GM12878 (cell line): ENCODE data around the gene NRN1L. TPM values are rescaled to one million over a fixed set of nuclear protein-coding genes. Genes with fewer than 3 reads are reported as not detected.

ENCODE experiments used
- ATAC-seq: fragments of 200-7000 bp; cut with Tn5 transposase; 3 replicates; pipeline ENCODE4 v1.9.1; 2020; ENCODE audit warnings: mild to moderate bottlenecking, moderate library complexity
- BruUV-seq: library from RNA; stranded (reverse); fragments of 400-500 nt; replicated peaks from 2 replicates; lab custom pipeline; 2021; lab: Mats Ljungman, UMichigan
- CTCF ChIA-PET: fragments of 300-600 bp; sonication (Branson Sonifier 250); formaldehyde crosslinking; extraction: SDS; loops from one replicate; lab custom pipeline; 2021; ENCODE audit warnings: inconsistent platforms; lab: Yijun Ruan, JAX
- POLR2A ChIA-PET: fragments of 350-600 bp; formaldehyde crosslinking; extraction: SDS; loops from one replicate; lab custom pipeline; 2021; ENCODE audit warnings: inconsistent platforms; lab: Charles Lee
- RAD21 ChIA-PET: fragments of 300-600 bp; sonication (Branson Sonifier 250); formaldehyde crosslinking; loops from one replicate; lab custom pipeline; 2023; ENCODE audit warnings: antibody characterized with exemption; ENCODE audit not compliant: unreplicated experiment; lab: Charles Lee
- SMC1A ChIA-PET: fragments of 300-600 bp; sonication (Branson Sonifier 250); formaldehyde crosslinking; loops from one replicate; lab custom pipeline; 2023; ENCODE audit not compliant: unreplicated experiment, uncharacterized antibody; lab: Charles Lee
- DNase-seq: peaks from one replicate; pipeline ENCODE4 v3.0.0-alpha.2; 2011; ENCODE audit warnings: low read depth, low spot score
- FAIRE-seq: peaks from 3 replicates; lab custom pipeline; 2011; peaks lifted over from hg19 to GRCh38; lab: Jason Lieb, UNC
- H2AFZ ChIP-seq: 2 replicates; pipeline ENCODE4 v1.6.0; 2011; ENCODE audit warnings: low read depth, low read length, control low read depth; ENCODE audit not compliant: control insufficient read depth
- H3K27ac ChIP-seq: 2 replicates; pipeline ENCODE4 v1.5.1; 2011; ENCODE audit warnings: control low read depth; ENCODE audit not compliant: control insufficient read depth, insufficient read depth
- H3K27me3 ChIP-seq, 2 experiments: replicated peaks in 1 of 2; 2 replicates each; pipeline versions ENCODE4 v1.6.0 to v1.6.1; 2011; ENCODE audit warnings: low read length in 1 of 2; ENCODE audit not compliant: control insufficient read depth in 2 of 2, insufficient read depth in 2 of 2
- H3K36me3 ChIP-seq, 2 experiments: 2 replicates each; pipeline ENCODE4 v1.5.1; 2011; ENCODE audit warnings: low read length in 1 of 2; ENCODE audit not compliant: control insufficient read depth in 2 of 2, insufficient read depth in 2 of 2
- H3K4me1 ChIP-seq: 2 replicates; pipeline ENCODE4 v1.6.1; 2011; ENCODE audit warnings: mild to moderate bottlenecking, low read length, moderate library complexity, mixed read lengths; ENCODE audit not compliant: control insufficient read depth, insufficient read depth
- H3K4me2 ChIP-seq: 2 replicates; pipeline ENCODE4 v1.6.0; 2011; ENCODE audit warnings: control low read depth; ENCODE audit not compliant: control insufficient read depth, insufficient read depth
- H3K4me3 ChIP-seq: fragments of 200-600 bp; sonication (generic); 2 replicates; pipeline ENCODE4 v1.5.1; 2016
- H3K79me2 ChIP-seq: 2 replicates; pipeline ENCODE4 v1.6.0; 2011; ENCODE audit warnings: low read length; ENCODE audit not compliant: control insufficient read depth, insufficient read depth
- H3K9ac ChIP-seq: 2 replicates; pipeline ENCODE4 v1.8.0; 2011; ENCODE audit warnings: low read length, control low read depth, mixed read lengths; ENCODE audit not compliant: control insufficient read depth, insufficient read depth
- H3K9me3 ChIP-seq: replicated peaks from 3 replicates; pipeline ENCODE4 v1.5.1; 2011; ENCODE audit warnings: mild to moderate bottlenecking, low read length; ENCODE audit not compliant: control insufficient read depth, insufficient read depth
- H4K20me1 ChIP-seq: 2 replicates; pipeline ENCODE4 v1.6.0; 2011; ENCODE audit not compliant: control insufficient read depth, insufficient read depth
- ATF7 ChIP-seq: fragments of 450-650 bp; IDR thresholded peaks from 2 replicates; pipeline ENCODE4 v1.6.1; 2016; ENCODE audit warnings: low read depth, mild to moderate bottlenecking
- BACH1 ChIP-seq: fragments of 450-650 bp; IDR thresholded peaks from 2 replicates; pipeline ENCODE4 v1.6.1; 2017; ENCODE audit warnings: mild to moderate bottlenecking, borderline replicate concordance
- ESRRA ChIP-seq: IDR thresholded peaks from 2 replicates; pipeline ENCODE4 v1.6.1; 2012; ENCODE audit warnings: mild to moderate bottlenecking, low read length, improper control_type of control experiment
- FOS ChIP-seq: IDR thresholded peaks from 3 replicates; pipeline ENCODE4 v1.6.1; 2011; ENCODE audit warnings: borderline replicate concordance; ENCODE audit not compliant: insufficient read length; ENCODE audit errors: extremely low read depth
- IKZF2 ChIP-seq, 2 experiments: fragments of 450-650 bp; IDR thresholded peaks; 2 replicates each; pipeline ENCODE4 v1.6.1; 2017; ENCODE audit warnings: mild to moderate bottlenecking in 2 of 2, moderate library complexity in 2 of 2
- NFXL1 ChIP-seq: fragments of 450-650 bp; IDR thresholded peaks from 2 replicates; pipeline ENCODE4 v1.6.1; 2017; ENCODE audit warnings: antibody characterized with exemption, mild to moderate bottlenecking, borderline replicate concordance
- NFYA ChIP-seq: IDR thresholded peaks from 2 replicates; pipeline ENCODE4 v1.6.1; 2011; ENCODE audit warnings: low read depth, mild to moderate bottlenecking, low read length, improper control_type of control experiment, borderline replicate concordance
- RAD21 ChIP-seq: IDR thresholded peaks from 2 replicates; pipeline ENCODE4 v1.6.1; 2011; ENCODE audit warnings: mild to moderate bottlenecking, low read depth, low read length, moderate library complexity; ENCODE audit not compliant: insufficient read depth
- RAD51 ChIP-seq: fragments of 450-650 bp; IDR thresholded peaks from 2 replicates; pipeline ENCODE4 v1.6.1; 2016; ENCODE audit warnings: moderate library complexity, mild to moderate bottlenecking, inconsistent platforms
- RB1 ChIP-seq: fragments of 450-650 bp; formaldehyde crosslinking; IDR thresholded peaks from 2 replicates; pipeline ENCODE4 v1.6.1; 2017; ENCODE audit warnings: mild to moderate bottlenecking, borderline replicate concordance
- WGBS: methylation state at CpG from one replicate; pipeline ENCODE4 v1.1.6; 2016; ENCODE audit warnings: low lambda C conversion rate; ENCODE audit not compliant: insufficient replicate concordance, insufficient coverage; ENCODE audit errors: missing lambda C conversion rate; 5-methylcytosine and 5-hydroxymethylcytosine counted together
- in situ Hi-C: fragments of 300-500 bp; cut with MboI; formaldehyde crosslinking; loops from 9 replicates; pipeline ENCODE4 v1.14.3; 2018; ENCODE audit warnings: mixed read lengths
- intact Hi-C: fragments of 100-400 bp; cut with micrococcal nuclease; formaldehyde crosslinking; loops from one replicate; pipeline ENCODE4 v1.14.2; 2022; ENCODE audit not compliant: unreplicated experiment
- polyA plus RNA-seq, 11 experiments: library from polyadenylated mRNA; depleted of rRNA in 4 of 11; unstranded in 6 of 11; stranded (reverse) in 5 of 11; fragments of >200 nt; fragmentation: Nextera tagmentation in 4 of 11; fragmentation: Illumina TruSeq in 1 of 11; extraction: Ambion mirVana in 4 of 11; extraction: Trizol in 1 of 11; gene quantifications; 1 replicate in 1 of 11; 2 replicates in 10 of 11; pipeline versions ENCODE4 v1.2.1 to v1.2.3, GENCODE V29; 2011 to 2016; ENCODE audit warnings: inconsistent platforms in 2 of 11, missing spikeins in 2 of 11, low read depth in 1 of 11
- total RNA-seq, 4 experiments: library from RNA; depleted of rRNA in 3 of 4; stranded (reverse); fragments of >200 nt in 3 of 4; fragmentation: Illumina TruSeq in 1 of 4; extraction: Trizol in 1 of 4; gene quantifications; 2 replicates each; pipeline versions ENCODE4 v1.2.1 to v1.2.3, GENCODE V29; 2013 to 2021

The NRN1L gene
- total and polyA plus RNA-seq, 10 of the 15 experiments (the other 5 are each of a cell fraction or from before 2014, with no cell fraction given) = 0.11 to 0.99 (median 0.28) TPM; not detected in 3

- in situ Hi-C loops = no loop called here
- Histone ChIP-seq H3K9me3 (no peaks in the 10 kb centered on the region), H3K27ac (no peak overlapping the region), H3K36me3 (peaks cover 21 to 36% of the 10 kb centered on the region in 2 experiments), H3K4me1 (peaks cover 5% of the 10 kb centered on the region), H3K4me3 (no peak overlapping the region), H3K9ac (no peak overlapping the region), H2AFZ (no peak overlapping the region), H4K20me1 (no peaks in the 10 kb centered on the region), H3K4me2 (no peak overlapping the region), H3K27me3 (no peaks in the 10 kb centered on the region), H3K79me2 (peaks cover 28% of the 10 kb centered on the region)
- DNase-seq = no peak
- ChIA-PET RAD21 (no interaction called here), POLR2A (interaction anchor here (0.6 kb wide), 1 partner anchor 232 kb away, joined by 7 read pairs; no protein-coding TSS in a partner anchor), CTCF (interaction anchor here (1.0 to 2.4 kb wide), 2 partner anchors 116 to 260 kb away, joined by 3 to 10 read pairs; no protein-coding TSS in a partner anchor)
- no peak for FAIRE-seq
- no peak for ATAC-seq
- 96% methylated on average over 4 of the region's 4 CpGs for WGBS
- intact Hi-C loops = no loop called here
- BruUV-seq = no TSS peak
- TF ChIP-seq BACH1 = no peak
- TF ChIP-seq FOS = no peak
- TF ChIP-seq NFXL1 = no peak
- no peak for TF ChIP-seq NFYA
- no peak for TF ChIP-seq RAD51
- TF ChIP-seq RB1 = no peak
- no peak for TF ChIP-seq ESRRA
- TF ChIP-seq RAD21 = no peak
- TF ChIP-seq IKZF2 (IDR thresholded peaks at IDR 0.05) = no peak
- no peak for TF ChIP-seq ATF7
- TF ChIP-seq, all 136 proteins: peak for 0
- SMC1A ChIA-PET = no interaction called here
Observed at GRCh38 chr16:67932462-67932840, 47.8 kb downstream of the NRN1L start.
